ENCODE data around the gene ZNF174.
A peak's percentile ranks its signal among the peaks of the same experiment; 100 is the strongest.

The ZNF174 gene

GRCh38 chr16:3400779-3401688 is at the start of gene ZNF174, which contains the start of gene ZSCAN32:
Gene ZNF174, plus strand, starts transcription at chr16:3401215. Its CDS starts 790 bp downstream, at chr16:3402005.
Gene ZSCAN32, minus strand, starts transcription at chr16:3401004. Its CDS starts 3,447 bp downstream, at chr16:3397557.
- peak; percentile 99 for DNase-seq

- DNase-seq = no peak
Observed at GRCh38 chr16:3355589-3355988, 45.4 kb upstream of the ZNF174 start, which contains the start of gene OR2C1. Gene OR2C1, plus strand, starts transcription at chr16:3355889. Its CDS starts 52 bp downstream, at chr16:3355941.

- DNase-seq = peak; percentile 58
Observed at GRCh38 chr16:3356118-3356517, 44.9 kb upstream of the ZNF174 start.

GRCh38 chr16:3358871-3359270 is 42.1 kb upstream of the ZNF174 start:
- no peak for DNase-seq

- DNase-seq = no peak
Observed at GRCh38 chr16:3362931-3363330, 38.1 kb upstream of the ZNF174 start.

- no peak for DNase-seq
Observed at GRCh38 chr16:3363793-3364192, 37.2 kb upstream of the ZNF174 start.

GRCh38 chr16:3364774-3365427 is 36.1 kb upstream of the ZNF174 start:
- DNase-seq = peak; percentile 96

- DNase-seq = no peak
Observed at GRCh38 chr16:3369073-3369472, 31.9 kb upstream of the ZNF174 start.

- no peak for DNase-seq
Observed at GRCh38 chr16:3375680-3376079, 25.3 kb upstream of the ZNF174 start.

GRCh38 chr16:3377917-3378316 is 23.1 kb upstream of the ZNF174 start:
- no peak for DNase-seq

- DNase-seq = no peak
Observed at GRCh38 chr16:3383045-3383448, 18.0 kb upstream of the ZNF174 start.

GRCh38 chr16:3388325-3388724 is 12.7 kb upstream of the ZNF174 start:
- no peak for DNase-seq

GRCh38 chr16:3389663-3390338 is 11.2 kb upstream of the ZNF174 start:
- no peak for DNase-seq

- DNase-seq = no peak
Observed at GRCh38 chr16:3400446-3400778, 603 bp upstream of the ZNF174 start.

- peak; percentile 28 for DNase-seq
Observed at GRCh38 chr16:3401719-3402397, 843 bp downstream of the ZNF174 start.

- no peak for DNase-seq
Observed at GRCh38 chr16:3408561-3409197, 7.7 kb downstream of the ZNF174 start.

- no peak for DNase-seq
Observed at GRCh38 chr16:3413730-3414379, 12.8 kb downstream of the ZNF174 start.

- DNase-seq = no peak
Observed at GRCh38 chr16:3431779-3432219, 30.8 kb downstream of the ZNF174 start.

- no peak for DNase-seq
Observed at GRCh38 chr16:3434373-3434772, 33.4 kb downstream of the ZNF174 start.

GRCh38 chr16:3439637-3440036 is 38.6 kb downstream of the ZNF174 start:
- DNase-seq = no peak
